A673 (cell line): Measurements from ENCODE around the gene PNLIPRP3. TPM values are rescaled to one million over a fixed set of nuclear protein-coding genes. Genes with fewer than 3 reads are reported as not detected.
"Not testable (repeated sequence)": the region's sequence is repeated elsewhere in the genome, so short reads cannot be mapped to it uniquely, and the experiment has no call there.

Source experiments
- BruUV-seq: library from RNA; stranded (reverse); fragments of 400-500 nt; replicated peaks from 2 replicates; lab custom pipeline; 2021; lab: Mats Ljungman, UMichigan
- CTCF ChIA-PET: fragments of 300-600 bp; sonication (Branson Sonifier 250); formaldehyde crosslinking; loops from one replicate; lab custom pipeline; 2022; ENCODE audit warnings: antibody characterized with exemption; lab: Charles Lee
- POLR2A ChIA-PET: fragments of 300-600 bp; sonication (Branson Sonifier 250); formaldehyde crosslinking; loops from one replicate; lab custom pipeline; 2022; ENCODE audit warnings: antibody characterized with exemption; ENCODE audit not compliant: low non-redundant PET; lab: Charles Lee
- DNase-seq: peaks from one replicate; pipeline ENCODE4 v3.0.0-alpha.2; 2015; ENCODE audit warnings: low spot score
- H3K27ac ChIP-seq: fragments of 200-600 bp; sonication (generic); 2 replicates; pipeline ENCODE4 v1.5.1; 2016; ENCODE audit warnings: mixed run types, low read depth, mild to moderate bottlenecking, mixed read lengths, antibody characterized with exemption, low read length; ENCODE audit not compliant: poor library complexity, severe bottlenecking
- H3K27me3 ChIP-seq: fragments of 200-600 bp; sonication (generic); replicated peaks from 2 replicates; pipeline ENCODE4 v1.6.1; 2017; ENCODE audit warnings: mixed run types, low read depth, mild to moderate bottlenecking, mixed read lengths, antibody characterized with exemption, low read length; ENCODE audit not compliant: insufficient read depth, poor library complexity
- H3K36me3 ChIP-seq: fragments of 200-600 bp; sonication (generic); 2 replicates; pipeline ENCODE4 v1.6.1; 2016; ENCODE audit warnings: mixed run types, mild to moderate bottlenecking, mixed read lengths, antibody characterized with exemption, low read length; ENCODE audit not compliant: insufficient read depth, poor library complexity, severe bottlenecking
- H3K4me1 ChIP-seq: fragments of 200-600 bp; sonication (generic); 2 replicates; pipeline ENCODE4 v1.6.1; 2017; ENCODE audit warnings: mixed run types, mild to moderate bottlenecking, mixed read lengths, antibody characterized with exemption, low read length; ENCODE audit not compliant: insufficient read depth, poor library complexity, severe bottlenecking
- H3K4me3 ChIP-seq: fragments of 200-600 bp; sonication (generic); 2 replicates; pipeline ENCODE4 v1.5.1; 2016; ENCODE audit warnings: low read depth, mixed run types, mild to moderate bottlenecking, mixed read lengths, low read length; ENCODE audit not compliant: poor library complexity, severe bottlenecking
- H3K9me3 ChIP-seq: fragments of 200-600 bp; sonication (generic); 2 replicates; pipeline ENCODE4 v1.6.1; 2016; ENCODE audit warnings: mixed run types, low read depth, mild to moderate bottlenecking, mixed read lengths, antibody characterized with exemption, low read length; ENCODE audit not compliant: poor library complexity, severe bottlenecking
- CTCF ChIP-seq: fragments of 300-800, 200-600 bp; sonication (generic); conservative IDR thresholded peaks from 2 replicates; pipeline ENCODE4 v1.5.1; 2017; ENCODE audit warnings: low read depth, mild to moderate bottlenecking, antibody characterized with exemption, low read length, moderate library complexity, mixed read lengths
- EZH2 ChIP-seq: fragments of 200-600 bp; sonication (generic); IDR thresholded peaks from 2 replicates; pipeline ENCODE4 v1.6.1; 2017; ENCODE audit warnings: borderline replicate concordance, low read depth, mild to moderate bottlenecking, mixed read lengths, antibody characterized with exemption, low read length; ENCODE audit not compliant: poor library complexity, severe bottlenecking
- intact Hi-C: fragments of 100-400 bp; cut with micrococcal nuclease; formaldehyde crosslinking; loops from one replicate; pipeline ENCODE4 v1.10.0; 2022; ENCODE audit not compliant: unreplicated experiment
- total RNA-seq: library from RNA; stranded (reverse); gene quantifications from 2 replicates; pipeline ENCODE4 v1.2.3, GENCODE V29; 2021

PNLIPRP3 gene
- total RNA-seq, 1 experiment from 2014 or later: not detected

- BruUV-seq: no TSS peak
- POLR2A ChIA-PET: no interaction called here
- TF ChIP-seq EZH2 (no peak), CTCF (peak; percentile 63)
- Histone ChIP-seq H3K27me3 (peaks cover 67% of the 10 kb centered on the region), H3K4me1 (no peaks in the 10 kb centered on the region), H3K36me3 (no peaks in the 10 kb centered on the region), H3K9me3 (no peaks in the 10 kb centered on the region), H3K27ac (no peak overlapping the region), H3K4me3 (no peak overlapping the region)
- intact Hi-C loops: loop anchor here (2.0 to 10.0 kb wide), 4 partner anchors 679 to 1241 kb away; no protein-coding TSS in a partner anchor
- peak; percentile 50 for DNase-seq
- CTCF ChIA-PET: no interaction called here
Measured at GRCh38 chr10:116385994-116386809, 41.4 kb upstream of the PNLIPRP3 start.

- BruUV-seq, CTCF ChIA-PET, H3K36me3 ChIP-seq, intact Hi-C loops, H3K9me3 ChIP-seq, H3K4me3 ChIP-seq, H3K27ac ChIP-seq, DNase-seq, H3K4me1 ChIP-seq, POLR2A ChIA-PET: not testable (repeated sequence)
- H3K27me3 ChIP-seq: peaks cover 31% of the 10 kb centered on the region
Measured at GRCh38 chr10:116393246-116393831, 34.3 kb upstream of the PNLIPRP3 start.

- ChIA-PET CTCF (interaction anchor here (0.6 kb wide), 1 partner anchor 50 kb away, joined by 3 read pairs; no protein-coding TSS in a partner anchor), POLR2A (no interaction called here)
- Histone ChIP-seq H3K27me3 (peaks cover 13% of the 10 kb centered on the region), H3K9me3 (no peaks in the 10 kb centered on the region), H3K4me1 (no peaks in the 10 kb centered on the region), H3K4me3 (no peak overlapping the region), H3K27ac (no peak overlapping the region), H3K36me3 (no peaks in the 10 kb centered on the region)
- intact Hi-C loops: no loop called here
- BruUV-seq: no TSS peak
- TF ChIP-seq EZH2 (no peak), CTCF (no peak)
- no peak for DNase-seq
Measured at GRCh38 chr10:116395223-116395985, 32.2 kb upstream of the PNLIPRP3 start.
